Lower lobe of right lung (tissue), 2 donors: ENCODE data around the gene ZNF18. TPM values are rescaled to one million over a fixed set of nuclear protein-coding genes. Genes with fewer than 3 reads are reported as not detected.
"Not testable (repeated sequence)": the region's sequence is repeated elsewhere in the genome, so short reads cannot be mapped to it uniquely, and the experiment has no call there.

Experiments
- ATAC-seq, 2 donors: fragments of 200-7000 bp; cut with Tn5 transposase; one replicate each; pipeline ENCODE4 v1.9.1; 2020 to 2022; ENCODE audit warnings: mild to moderate bottlenecking in 2 of 2, moderate library complexity in 2 of 2
- DNase-seq: peaks from one replicate; pipeline ENCODE4 v3.0.0-alpha.2; 2020
- H3K27ac ChIP-seq: fragments of 200-600 bp; one replicate; pipeline ENCODE4 v1.8.0; 2022
- H3K27me3 ChIP-seq: fragments of 200-600 bp; one replicate; pipeline ENCODE4 v1.8.0; 2022; ENCODE audit warnings: low read depth
- H3K36me3 ChIP-seq: fragments of 200-600 bp; one replicate; pipeline ENCODE4 v1.8.0; 2022; ENCODE audit warnings: mild to moderate bottlenecking
- H3K4me1 ChIP-seq: fragments of 200-600 bp; one replicate; pipeline ENCODE4 v1.8.0; 2022
- H3K4me3 ChIP-seq: fragments of 200-600 bp; one replicate; pipeline ENCODE4 v1.8.0; 2022; ENCODE audit warnings: mild to moderate bottlenecking
- H3K9me3 ChIP-seq: fragments of 200-600 bp; one replicate; pipeline ENCODE4 v1.8.0; 2022
- intact Hi-C: fragments of 100-400 bp; cut with DNase I; formaldehyde crosslinking; loops from one replicate; pipeline ENCODE4 v1.11.0; 2022
- total RNA-seq: library from RNA; stranded (reverse); fragmentation: NEBNext Ultra II Directional; extraction: Animal tissue kit (Norgen Biotek cat#: 25700); gene quantifications from one replicate; pipeline ENCODE4 v1.2.1, GENCODE V29; 2021
- TF ChIP-seq, protein P1 (sequence below): fragments of 200-600 bp; IDR thresholded peaks from one replicate; pipeline ENCODE4 v1.8.0; 2022; ENCODE audit warnings: antibody characterized with exemption, mild to moderate bottlenecking
- donor health status: DM: no; HTN: yes; CAD: no; lungs with severe emphysema.

The ZNF18 gene
- total RNA-seq, 1 donor from 2014 or later, result 7.2 TPM

- H3K36me3 ChIP-seq, result peaks cover 65% of the 10 kb centered on the region
- no peak for ATAC-seq
- H3K4me1 ChIP-seq, result no peaks in the 10 kb centered on the region
- TF ChIP-seq, protein P1, sequence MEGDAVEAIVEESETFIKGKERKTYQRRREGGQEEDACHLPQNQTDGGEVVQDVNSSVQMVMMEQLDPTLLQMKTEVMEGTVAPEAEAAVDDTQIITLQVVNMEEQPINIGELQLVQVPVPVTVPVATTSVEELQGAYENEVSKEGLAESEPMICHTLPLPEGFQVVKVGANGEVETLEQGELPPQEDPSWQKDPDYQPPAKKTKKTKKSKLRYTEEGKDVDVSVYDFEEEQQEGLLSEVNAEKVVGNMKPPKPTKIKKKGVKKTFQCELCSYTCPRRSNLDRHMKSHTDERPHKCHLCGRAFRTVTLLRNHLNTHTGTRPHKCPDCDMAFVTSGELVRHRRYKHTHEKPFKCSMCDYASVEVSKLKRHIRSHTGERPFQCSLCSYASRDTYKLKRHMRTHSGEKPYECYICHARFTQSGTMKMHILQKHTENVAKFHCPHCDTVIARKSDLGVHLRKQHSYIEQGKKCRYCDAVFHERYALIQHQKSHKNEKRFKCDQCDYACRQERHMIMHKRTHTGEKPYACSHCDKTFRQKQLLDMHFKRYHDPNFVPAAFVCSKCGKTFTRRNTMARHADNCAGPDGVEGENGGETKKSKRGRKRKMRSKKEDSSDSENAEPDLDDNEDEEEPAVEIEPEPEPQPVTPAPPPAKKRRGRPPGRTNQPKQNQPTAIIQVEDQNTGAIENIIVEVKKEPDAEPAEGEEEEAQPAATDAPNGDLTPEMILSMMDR, result no peak
- no peaks in the 10 kb centered on the region for H3K27me3 ChIP-seq
- DNase-seq, result no peak
- H3K4me3 ChIP-seq, result no peak overlapping the region
- intact Hi-C loops, result no loop called here
- no peaks in the 10 kb centered on the region for H3K9me3 ChIP-seq
- no peak overlapping the region for H3K27ac ChIP-seq
These were observed 10.9 kb downstream of the ZNF18 start for GRCh38 chr17:11986179-11986941.

DNA sequence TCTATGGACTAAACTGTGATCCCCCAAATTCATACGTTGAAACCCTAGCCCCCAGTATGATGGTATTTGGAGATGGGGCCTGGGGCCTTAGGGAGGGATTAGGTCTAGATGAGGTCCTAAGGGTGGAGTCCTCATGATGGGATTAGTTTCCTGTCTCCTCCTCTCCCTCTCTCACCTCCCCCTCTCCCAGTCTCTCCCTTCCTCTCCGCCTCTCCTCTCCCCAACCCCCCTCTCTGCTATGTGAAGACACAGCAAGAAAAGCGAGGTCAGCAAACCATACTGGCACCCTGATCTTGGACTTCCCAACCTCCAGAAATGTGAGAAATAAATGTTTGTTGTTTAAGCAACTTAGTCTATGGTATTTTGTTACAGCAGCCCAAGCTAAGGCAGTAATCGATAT is 15.4 kb downstream of the ZNF18 start:
- no peaks in the 10 kb centered on the region for H3K4me1 ChIP-seq
- no peaks in the 10 kb centered on the region for H3K9me3 ChIP-seq
- TF ChIP-seq, protein P1, result no peak
- intact Hi-C loops, result no loop called here
- peaks cover 54% of the 10 kb centered on the region for H3K36me3 ChIP-seq
- no peaks in the 10 kb centered on the region for H3K27me3 ChIP-seq
- H3K4me3 ChIP-seq, result no peak overlapping the region
- ATAC-seq, result no peak
- H3K27ac ChIP-seq, result no peak overlapping the region
- DNase-seq, result no peak

GRCh38 chr17:11980813-11981212 is 16.5 kb downstream of the ZNF18 start:
- Histone ChIP-seq H3K27ac (no peak overlapping the region), H3K9me3 (no peaks in the 10 kb centered on the region), H3K36me3 (peaks cover 50% of the 10 kb centered on the region), H3K27me3 (no peaks in the 10 kb centered on the region), H3K4me1 (no peaks in the 10 kb centered on the region), H3K4me3 (no peak overlapping the region)
- ATAC-seq (no peak), DNase-seq (no peak)
- intact Hi-C loops, result no loop called here
- TF ChIP-seq, protein P1, result no peak

DNA sequence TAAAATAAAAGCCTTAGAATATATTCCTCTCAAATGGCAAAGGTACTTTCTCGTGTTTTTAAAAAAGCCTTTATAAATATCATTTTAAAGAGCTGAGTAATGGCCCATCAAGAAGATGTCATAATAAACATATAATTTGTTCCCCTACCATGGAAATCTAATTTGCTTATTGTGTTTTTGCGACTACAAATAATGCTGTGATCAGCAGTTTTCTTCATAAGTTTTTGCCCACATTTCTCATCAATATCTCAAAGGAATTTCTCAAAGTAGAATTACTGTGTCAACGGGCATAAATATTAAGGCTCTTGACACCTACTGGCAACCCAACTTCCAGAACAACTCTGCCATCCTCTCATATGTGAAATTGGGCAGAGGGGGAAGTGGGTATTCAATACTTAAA is 17.5 kb downstream of the ZNF18 start:
- Histone ChIP-seq H3K27me3 (no peaks in the 10 kb centered on the region), H3K4me3 (no peak overlapping the region), H3K36me3 (peaks cover 42% of the 10 kb centered on the region), H3K27ac (no peak overlapping the region), H3K4me1 (no peaks in the 10 kb centered on the region), H3K9me3 (no peaks in the 10 kb centered on the region)
- TF ChIP-seq, protein P1, result no peak
- DNase-seq (no peak), ATAC-seq (no peak)
- intact Hi-C loops, result no loop called here

- H3K9me3 ChIP-seq, intact Hi-C loops: not testable (repeated sequence)
These were observed 24.5 kb downstream of the ZNF18 start for GRCh38 chr17:11972741-11973140.

GRCh38 chr17:11969565-11969964 is 27.7 kb downstream of the ZNF18 start:
- intact Hi-C loops, result no loop called here

More at GRCh38 chr17:11972741-11973140, 24.5 kb downstream of the ZNF18 start:
- not testable (repeated sequence) for H3K36me3 ChIP-seq, DNase-seq, ATAC-seq, H3K4me1 ChIP-seq, H3K27ac ChIP-seq, H3K27me3 ChIP-seq, H3K4me3 ChIP-seq

More at GRCh38 chr17:11969565-11969964, 27.7 kb downstream of the ZNF18 start:
- no peaks in the 10 kb centered on the region for H3K36me3 ChIP-seq
- TF ChIP-seq, protein P1, result no peak
- DNase-seq (no peak), ATAC-seq (no peak)
- no peaks in the 10 kb centered on the region for H3K27me3 ChIP-seq
- H3K4me1 ChIP-seq, result no peaks in the 10 kb centered on the region
- H3K27ac ChIP-seq, result no peak overlapping the region
- H3K4me3 ChIP-seq, result no peak overlapping the region
- H3K9me3 ChIP-seq, result peaks cover 22% of the 10 kb centered on the region
